ENCODE measurements around the gene ADAP1.

GRCh38 chr7:978416-979091, 24.1 kb upstream of the ADAP1 start:
- TF ChIP-seq CTCF (conservative IDR thresholded peaks at IDR 0.05; ENCODE audit: low read length): no peak
- TF ChIP-seq EZH2phosphoT487 (IDR thresholded peaks at IDR 0.05; ENCODE audit: borderline replicate concordance): no peak

Measured in Loucy (cell line).